HepG2 (cell line): ENCODE results near the gene PON1.

ENCODE experiments used
- KDM1A ChIP-seq: IDR thresholded peaks from 2 replicates; pipeline ENCODE4 v1.6.1; 2016; ENCODE audit warnings: missing compliant biosample characterization
- POLR2A ChIP-seq, 2 experiments: IDR thresholded peaks; 2 replicates each; pipeline ENCODE4 v1.6.1; 2011; ENCODE audit warnings: low read depth in 2 of 2, low read length in 2 of 2, mild to moderate bottlenecking in 1 of 2, moderate library complexity in 1 of 2; ENCODE audit not compliant: insufficient read depth in 1 of 2

DNA sequence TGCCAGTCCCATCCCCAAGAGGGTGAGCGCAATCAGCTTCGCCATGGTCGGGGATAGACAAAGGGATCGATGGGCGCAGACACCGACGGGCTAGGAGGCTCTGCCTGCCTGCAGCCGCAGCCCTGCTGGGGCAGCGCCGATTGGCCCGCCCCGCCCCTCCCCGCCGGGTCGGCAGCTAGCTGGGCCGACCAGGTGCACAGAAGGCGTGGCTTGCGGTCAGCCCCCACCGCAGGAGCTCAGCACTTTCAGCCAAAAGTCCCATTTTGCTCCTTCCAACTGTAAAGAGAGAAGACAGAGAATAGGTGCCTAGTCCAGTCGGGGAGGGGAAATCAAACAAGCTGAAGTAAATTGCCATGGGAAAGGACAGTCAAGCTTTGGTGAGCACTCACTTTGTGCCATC is at the start of gene PON1:
- TF ChIP-seq POLR2A (IDR thresholded peaks at IDR 0.05; ENCODE audit: insufficient read depth in 1 of 2, low read depth in 2 of 2, low read length in 2 of 2) (no peak), KDM1A (CRISPR knock-in tag) (no peak)
